ENCODE results near the gene SIX3. TPM values are rescaled to one million over a fixed set of nuclear protein-coding genes. Genes with fewer than 3 reads are reported as not detected.

The SIX3 gene
- total RNA-seq, 1 donor from 2014 or later = not detected

DNA sequence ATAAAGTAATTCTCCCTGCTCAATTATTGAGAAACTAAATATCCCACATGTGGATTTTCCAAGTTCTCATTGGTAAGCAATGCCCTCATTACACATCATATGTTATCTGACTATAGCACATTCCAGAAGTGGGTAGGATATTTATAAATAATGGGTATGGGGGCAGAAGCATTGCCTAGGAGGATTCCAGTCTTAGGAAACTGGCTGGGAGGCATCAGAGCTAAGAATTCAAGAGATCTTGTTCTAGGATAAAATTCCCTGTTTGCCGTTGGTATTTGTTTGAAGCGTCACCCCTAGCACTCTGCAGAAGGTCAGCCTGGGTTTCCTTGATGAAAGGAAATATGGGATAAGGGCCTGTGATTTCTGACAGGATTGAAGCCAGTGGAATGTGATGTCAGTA lies 47.7 kb downstream of the SIX3 start:
- TF ChIP-seq CTCF (IDR thresholded peaks at IDR 0.05) = no peak
- Histone ChIP-seq H3K9me3 (no peaks in the 10 kb centered on the region), H3K4me1 (no peaks in the 10 kb centered on the region), H3K36me3 (no peaks in the 10 kb centered on the region), H3K27me3 (peaks cover 6% of the 10 kb centered on the region), H3K27ac (no peak overlapping the region), H3K4me3 (no peak overlapping the region)
- intact Hi-C loops (cut with DNase I) = no loop called here
- DNase-seq = no peak
- ATAC-seq = no peak

DNA sequence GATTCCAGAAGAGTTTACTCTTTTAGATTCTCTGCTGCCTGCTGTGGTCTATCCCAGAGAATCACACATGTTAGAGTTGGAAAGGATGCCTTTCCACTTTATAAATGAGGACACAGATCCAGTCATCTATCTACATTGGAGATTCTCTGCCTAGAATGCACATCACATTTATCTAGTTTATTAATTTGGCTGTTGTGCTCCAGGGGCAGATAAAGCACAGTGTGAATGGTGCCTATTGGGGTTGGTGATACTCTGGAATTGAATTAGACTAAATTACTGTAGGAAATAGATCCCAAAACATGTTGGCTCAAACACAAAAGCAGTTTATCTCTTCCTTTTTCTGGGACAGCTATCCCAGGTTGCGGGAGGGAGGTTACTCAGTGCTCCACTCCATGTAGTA lies 52.9 kb downstream of the SIX3 start:
- no peak for ATAC-seq
- peaks cover 45% of the 10 kb centered on the region for H3K27me3 ChIP-seq
- H3K27ac ChIP-seq = no peak overlapping the region
- no peak overlapping the region for H3K4me3 ChIP-seq
- H3K9me3 ChIP-seq = no peaks in the 10 kb centered on the region
- no peaks in the 10 kb centered on the region for H3K4me1 ChIP-seq
- intact Hi-C loops (cut with DNase I) = no loop called here
- no peak for DNase-seq
- no peak for TF ChIP-seq CTCF (IDR thresholded peaks at IDR 0.05)
- H3K36me3 ChIP-seq = no peaks in the 10 kb centered on the region

Other genes starting within 250 kb of the SIX3 start
- not detected for gene SIX2, start 67.8 kb downstream of the SIX3 start, total RNA-seq

All from upper lobe of right lung (tissue), 1 donor.